ENCODE results near the gene LILRB3. TPM values are rescaled to one million over a fixed set of nuclear protein-coding genes. Genes with fewer than 3 reads are reported as not detected.
"Not testable (repeated sequence)": the region's sequence is repeated elsewhere in the genome, so short reads cannot be mapped to it uniquely, and the experiment has no call there.

Gene LILRB3
- total RNA-seq, 1 donor from 2014 or later = not detected

DNA sequence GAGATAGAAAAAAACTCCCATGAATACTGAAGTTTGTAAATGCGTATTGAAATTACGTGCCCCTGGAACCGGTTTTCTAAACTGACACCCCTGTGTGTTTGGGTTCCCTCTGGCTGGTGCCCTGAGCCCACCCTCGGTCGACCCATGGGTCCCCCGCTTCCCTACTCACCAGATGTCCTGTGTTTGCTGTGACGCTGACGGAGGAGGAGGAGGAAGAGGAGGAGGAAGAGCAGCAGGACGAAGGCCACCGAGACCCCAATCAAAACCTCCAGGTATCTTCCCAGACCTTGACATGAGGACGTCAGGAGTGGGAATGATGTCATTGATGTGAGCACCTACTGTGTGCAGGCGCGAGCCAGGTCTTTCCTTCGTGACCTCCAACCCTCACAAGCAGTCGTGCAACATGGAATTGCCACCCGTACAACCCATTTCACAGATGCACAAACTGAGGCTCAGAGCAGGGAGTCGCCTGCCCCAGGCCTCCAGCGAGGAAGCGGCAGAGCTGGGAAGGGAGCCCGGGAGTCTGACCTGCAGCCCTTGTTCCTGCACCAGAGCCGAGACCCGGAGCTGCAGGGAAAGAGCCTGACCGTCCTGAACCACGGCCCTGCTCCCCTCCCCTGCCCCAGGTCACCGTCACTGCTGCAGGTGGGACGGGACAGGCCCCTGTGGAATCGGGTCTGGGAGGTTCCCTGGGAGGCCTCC is 3.7 kb downstream of the LILRB3 start:
- H3K27ac Mint-ChIP-seq = no peak overlapping the region
- peaks cover 11% of the 10 kb centered on the region for H3K27me3 Mint-ChIP-seq (ENCODE audit: low read depth)
- no peak overlapping the region for H3K4me3 Mint-ChIP-seq
- TF ChIP-seq CTCF (IDR thresholded peaks at IDR 0.05; ENCODE audit: unreplicated experiment) = no peak
- no peaks in the 10 kb centered on the region for H3K9me3 Mint-ChIP-seq
- no peak for DNase-seq (ENCODE audit: low spot score in 2 of 2, unreplicated experiment in 2 of 2)
- H3K36me3 Mint-ChIP-seq = peaks cover 4% of the 10 kb centered on the region
- peaks cover 11% of the 10 kb centered on the region for H3K4me1 Mint-ChIP-seq

- Mint-ChIP-seq H3K4me1 (peaks cover 4% of the 10 kb centered on the region), H3K27ac (no peak overlapping the region), H3K4me3 (no peak overlapping the region), H3K9me3 (no peaks in the 10 kb centered on the region), H3K36me3 (peaks cover 4% of the 10 kb centered on the region), H3K27me3 (ENCODE audit: low read depth) (peaks cover 3% of the 10 kb centered on the region)
- DNase-seq (ENCODE audit: low spot score in 2 of 2, unreplicated experiment in 2 of 2) = no peak
- no peak for TF ChIP-seq CTCF (IDR thresholded peaks at IDR 0.05; ENCODE audit: unreplicated experiment)
Observed at GRCh38 chr19:54218259-54218658, 4.5 kb downstream of the LILRB3 start.

- H3K36me3 Mint-ChIP-seq; H3K4me3 Mint-ChIP-seq; H3K27me3 Mint-ChIP-seq (ENCODE audit: low read depth); H3K9me3 Mint-ChIP-seq; H3K27ac Mint-ChIP-seq; H3K4me1 Mint-ChIP-seq; DNase-seq (ENCODE audit: low spot score in 2 of 2, unreplicated experiment in 2 of 2): not testable (repeated sequence)
Observed at GRCh38 chr19:54217517-54218247, 5.1 kb downstream of the LILRB3 start.

- no peak overlapping the region for H3K27ac Mint-ChIP-seq
- no peak overlapping the region for H3K4me3 Mint-ChIP-seq
Observed at GRCh38 chr19:54216869-54217268, 5.9 kb downstream of the LILRB3 start.

GRCh38 chr19:54214734-54215133 is 8.1 kb downstream of the LILRB3 start:
- H3K27ac Mint-ChIP-seq; DNase-seq (ENCODE audit: low spot score in 2 of 2, unreplicated experiment in 2 of 2); H3K9me3 Mint-ChIP-seq; H3K4me3 Mint-ChIP-seq; H3K27me3 Mint-ChIP-seq (ENCODE audit: low read depth): not testable (repeated sequence)
- peaks cover 14% of the 10 kb centered on the region for H3K36me3 Mint-ChIP-seq
- peaks cover 16% of the 10 kb centered on the region for H3K4me1 Mint-ChIP-seq

More at GRCh38 chr19:54216869-54217268, 5.9 kb downstream of the LILRB3 start:
- peaks cover 1% of the 10 kb centered on the region for H3K27me3 Mint-ChIP-seq (ENCODE audit: low read depth)
- no peak for DNase-seq (ENCODE audit: low spot score in 2 of 2, unreplicated experiment in 2 of 2)
- no peaks in the 10 kb centered on the region for H3K9me3 Mint-ChIP-seq
- peaks cover 9% of the 10 kb centered on the region for H3K36me3 Mint-ChIP-seq
- peaks cover 2% of the 10 kb centered on the region for H3K4me1 Mint-ChIP-seq
- TF ChIP-seq CTCF (IDR thresholded peaks at IDR 0.05; ENCODE audit: unreplicated experiment) = no peak

DNA sequence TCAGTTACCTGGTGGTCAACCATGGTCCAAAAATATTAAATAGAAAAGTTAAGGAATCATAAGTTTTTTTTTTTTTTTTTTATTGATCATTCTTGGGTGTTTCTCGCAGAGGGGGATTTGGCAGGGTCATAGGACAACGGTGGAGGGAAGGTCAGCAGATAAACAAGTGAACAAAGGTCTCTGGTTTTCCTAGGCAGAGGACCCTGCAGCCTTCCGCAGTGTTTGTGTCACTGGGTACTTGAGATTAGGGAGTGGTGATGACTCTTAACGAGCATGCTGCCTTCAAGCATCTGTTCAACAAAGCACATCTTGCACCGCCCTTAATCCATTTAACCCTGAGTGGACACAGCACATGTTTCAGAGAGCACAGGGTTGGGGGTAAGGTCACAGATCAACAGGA is 8.6 kb downstream of the LILRB3 start:
- not testable (repeated sequence) for H3K27me3 Mint-ChIP-seq (ENCODE audit: low read depth); H3K27ac Mint-ChIP-seq; H3K4me3 Mint-ChIP-seq; DNase-seq (ENCODE audit: low spot score in 2 of 2, unreplicated experiment in 2 of 2); H3K9me3 Mint-ChIP-seq
- Mint-ChIP-seq H3K4me1 (peaks cover 21% of the 10 kb centered on the region), H3K36me3 (peaks cover 14% of the 10 kb centered on the region)

GRCh38 chr19:54211235-54211634 is 11.6 kb downstream of the LILRB3 start:
- no peaks in the 10 kb centered on the region for H3K27me3 Mint-ChIP-seq (ENCODE audit: low read depth)
- no peaks in the 10 kb centered on the region for H3K9me3 Mint-ChIP-seq
- DNase-seq (ENCODE audit: low spot score in 2 of 2, unreplicated experiment in 2 of 2) = no peak
- H3K36me3 Mint-ChIP-seq = peaks cover 22% of the 10 kb centered on the region
- H3K4me3 Mint-ChIP-seq = no peak overlapping the region
- TF ChIP-seq CTCF (IDR thresholded peaks at IDR 0.05; ENCODE audit: unreplicated experiment) = no peak
- H3K27ac Mint-ChIP-seq = peak overlapping the region; percentile 75
- peaks cover 39% of the 10 kb centered on the region for H3K4me1 Mint-ChIP-seq
